ENCODE measurements around the gene FGD5.

The FGD5 gene, protein sequence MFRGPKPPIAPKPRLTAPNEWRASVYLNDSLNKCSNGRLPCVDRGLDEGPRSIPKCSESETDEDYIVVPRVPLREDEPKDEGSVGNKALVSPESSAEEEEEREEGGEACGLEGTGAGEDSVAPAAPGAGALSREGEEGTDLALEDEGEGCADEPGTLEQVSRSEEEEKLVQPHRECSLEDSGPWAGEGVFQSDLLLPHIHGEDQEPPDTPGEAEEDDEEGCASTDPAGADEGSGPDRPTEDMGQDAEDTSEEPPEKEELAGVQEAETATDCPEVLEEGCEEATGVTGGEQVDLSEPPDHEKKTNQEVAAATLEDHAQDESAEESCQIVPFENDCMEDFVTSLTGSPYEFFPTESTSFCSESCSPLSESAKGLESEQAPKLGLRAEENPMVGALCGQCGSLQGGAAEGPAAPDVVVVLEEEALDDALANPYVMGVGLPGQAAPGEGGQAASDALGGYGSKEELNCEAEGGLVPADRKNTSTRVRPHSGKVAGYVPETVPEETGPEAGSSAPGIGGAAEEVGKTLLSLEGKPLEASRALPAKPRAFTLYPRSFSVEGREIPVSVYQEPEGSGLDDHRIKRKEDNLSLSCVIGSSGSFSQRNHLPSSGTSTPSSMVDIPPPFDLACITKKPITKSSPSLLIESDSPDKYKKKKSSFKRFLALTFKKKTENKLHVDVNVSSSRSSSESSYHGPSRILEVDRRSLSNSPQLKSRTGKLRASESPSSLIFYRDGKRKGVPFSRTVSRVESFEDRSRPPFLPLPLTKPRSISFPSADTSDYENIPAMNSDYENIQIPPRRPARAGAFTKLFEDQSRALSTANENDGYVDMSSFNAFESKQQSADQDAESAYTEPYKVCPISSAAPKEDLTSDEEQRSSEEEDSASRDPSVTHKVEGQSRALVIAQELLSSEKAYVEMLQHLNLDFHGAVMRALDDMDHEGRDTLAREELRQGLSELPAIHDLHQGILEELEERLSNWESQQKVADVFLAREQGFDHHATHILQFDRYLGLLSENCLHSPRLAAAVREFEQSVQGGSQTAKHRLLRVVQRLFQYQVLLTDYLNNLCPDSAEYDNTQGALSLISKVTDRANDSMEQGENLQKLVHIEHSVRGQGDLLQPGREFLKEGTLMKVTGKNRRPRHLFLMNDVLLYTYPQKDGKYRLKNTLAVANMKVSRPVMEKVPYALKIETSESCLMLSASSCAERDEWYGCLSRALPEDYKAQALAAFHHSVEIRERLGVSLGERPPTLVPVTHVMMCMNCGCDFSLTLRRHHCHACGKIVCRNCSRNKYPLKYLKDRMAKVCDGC (N-terminal part only)

GRCh38 chr3:14818804-14819500 is at the start of gene FGD5:
TSS of gene FGD5 (plus strand) at chr3:14818962. CDS start at chr3:14819072, 110 bp downstream.
- DNase-seq (ENCODE audit: low spot score) = no peak

GRCh38 chr3:14769544-14770325 is 49.0 kb upstream of the FGD5 start:
- DNase-seq (ENCODE audit: low spot score) = no peak

DNA sequence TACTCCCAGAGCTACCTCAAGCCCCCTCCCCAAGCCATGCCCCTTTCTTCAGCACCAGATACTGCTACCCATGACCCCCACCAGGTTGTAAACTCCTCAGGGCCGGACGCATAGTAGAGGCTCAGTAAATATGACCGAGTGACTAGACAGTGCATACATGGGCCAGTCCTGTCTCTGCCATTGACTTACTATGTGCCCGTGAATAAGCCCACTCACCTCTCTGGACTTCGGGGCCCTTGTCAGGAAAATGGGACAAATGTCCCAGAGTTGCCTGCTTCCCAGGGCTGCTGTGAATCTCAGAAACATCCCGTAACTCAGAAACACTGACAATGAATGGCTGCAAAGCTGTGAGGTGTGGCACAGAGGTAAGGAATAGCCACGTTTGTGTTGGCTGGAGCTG is 48.2 kb upstream of the FGD5 start:
- no peak for DNase-seq (ENCODE audit: low spot score)

GRCh38 chr3:14771593-14772497 is 46.9 kb upstream of the FGD5 start:
- DNase-seq (ENCODE audit: low spot score) = no peak

DNA sequence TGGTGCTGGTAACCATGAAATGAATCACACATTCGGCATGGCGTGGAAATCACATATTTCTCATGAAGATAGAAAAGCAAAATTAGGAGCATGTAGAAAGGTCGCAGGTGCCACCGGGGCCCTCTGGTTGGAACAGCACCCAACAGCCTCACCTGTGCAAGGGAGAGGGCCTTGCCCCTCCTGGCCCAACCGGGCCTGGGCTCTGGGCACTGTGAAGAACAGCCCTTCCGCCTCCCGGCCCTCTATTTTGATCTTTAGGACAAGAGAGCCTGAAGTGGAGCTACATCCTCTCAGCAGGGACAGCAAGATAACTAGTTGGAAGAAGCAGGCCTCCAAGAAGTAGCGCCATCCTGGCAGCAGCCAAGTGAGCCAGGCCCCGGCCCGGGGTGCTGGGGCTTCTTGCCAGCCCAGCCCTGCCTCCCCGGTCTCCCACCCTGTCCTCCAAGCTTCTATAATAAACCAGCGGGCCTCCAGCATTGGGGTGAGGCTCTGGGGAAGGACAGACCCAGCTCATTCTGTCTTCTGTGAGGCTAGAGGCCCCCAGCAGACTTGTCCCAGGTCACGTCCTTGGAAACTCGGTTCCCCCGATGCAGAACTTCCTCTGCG is 46.1 kb upstream of the FGD5 start:
- DNase-seq (ENCODE audit: low spot score) = no peak

DNA sequence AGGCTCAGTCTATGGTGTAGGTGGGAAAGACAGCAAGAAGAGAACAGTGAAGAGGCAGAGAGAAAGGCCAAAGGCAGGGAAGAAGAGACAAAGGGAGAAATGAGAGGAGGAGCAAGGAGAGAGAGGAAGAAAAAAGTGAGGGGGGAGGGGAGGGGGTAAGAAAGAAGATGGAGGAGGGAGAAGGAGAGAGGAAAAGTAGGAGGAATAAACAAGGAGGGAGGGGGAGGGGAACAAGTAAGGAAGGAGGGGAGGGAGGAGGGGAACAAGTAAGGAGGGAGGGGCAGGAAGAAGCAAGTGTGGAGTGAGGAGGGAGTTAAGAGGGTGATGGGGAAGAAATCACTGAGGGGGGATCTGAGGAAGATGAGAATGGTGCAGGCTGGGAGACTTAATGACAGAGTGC is 45.5 kb upstream of the FGD5 start:
- DNase-seq (ENCODE audit: low spot score) = no peak

GRCh38 chr3:14773691-14774128 is 45.1 kb upstream of the FGD5 start:
- no peak for DNase-seq (ENCODE audit: low spot score)

- no peak for DNase-seq (ENCODE audit: low spot score)
These were observed 44.3 kb upstream of the FGD5 start for GRCh38 chr3:14774431-14774830.

GRCh38 chr3:14775011-14775410 is 43.8 kb upstream of the FGD5 start:
- DNase-seq (ENCODE audit: low spot score) = no peak

GRCh38 chr3:14775563-14775962 is 43.2 kb upstream of the FGD5 start:
- no peak for DNase-seq (ENCODE audit: low spot score)

- no peak for DNase-seq (ENCODE audit: low spot score)
These were observed 39.6 kb upstream of the FGD5 start for GRCh38 chr3:14779069-14779685.

- no peak for DNase-seq (ENCODE audit: low spot score)
These were observed 37.7 kb upstream of the FGD5 start for GRCh38 chr3:14780927-14781507.

- no peak for DNase-seq (ENCODE audit: low spot score)
These were observed 35.2 kb upstream of the FGD5 start for GRCh38 chr3:14783480-14784086.

- DNase-seq (ENCODE audit: low spot score) = no peak
These were observed 34.6 kb upstream of the FGD5 start for GRCh38 chr3:14784087-14784681.

DNA sequence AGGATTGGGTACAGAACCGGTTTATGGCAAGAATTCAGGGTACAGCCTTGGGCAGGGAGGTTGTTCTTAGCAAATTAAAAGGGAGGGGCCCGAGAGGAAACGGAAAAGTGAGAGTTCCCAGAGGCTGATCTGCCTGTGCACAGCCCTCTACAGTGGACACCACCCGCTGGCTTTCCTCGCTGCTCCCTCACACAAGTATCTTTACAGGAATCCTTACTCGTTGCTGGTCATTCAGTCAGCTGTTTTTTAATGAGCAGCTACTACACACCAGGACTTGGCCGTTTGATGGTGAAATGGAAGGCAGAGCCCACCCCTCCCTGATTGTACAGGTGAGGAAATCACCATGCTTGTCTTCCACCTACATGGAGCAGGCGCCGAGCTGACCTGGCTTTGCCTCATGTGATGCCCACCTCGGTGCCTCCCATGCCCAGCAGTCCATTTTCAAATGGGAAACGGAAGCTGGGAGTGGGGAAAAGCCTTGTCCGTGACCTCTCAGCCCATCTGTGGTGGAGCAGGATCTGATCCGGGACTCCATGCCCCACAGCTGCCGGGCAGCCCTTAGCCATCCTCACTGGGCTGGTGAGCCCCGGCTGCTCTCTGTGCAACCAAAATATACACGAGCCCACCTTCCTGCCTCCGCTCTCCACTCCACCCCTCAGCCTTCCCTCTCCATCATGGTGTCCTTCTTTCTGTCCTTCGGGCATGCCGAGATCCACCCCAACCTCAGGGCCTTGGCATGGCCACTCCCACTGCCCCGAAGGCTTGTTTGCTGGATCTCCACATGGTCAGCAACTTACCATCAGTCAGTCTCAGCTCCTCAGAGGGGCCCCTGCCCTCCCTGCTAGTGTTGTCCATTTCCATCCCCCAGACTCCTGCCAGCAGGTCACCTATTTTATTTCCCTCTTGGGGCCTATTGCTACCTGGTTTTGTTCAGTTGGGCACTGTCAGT is 33.3 kb upstream of the FGD5 start:
- DNase-seq (ENCODE audit: low spot score) = no peak

DNA sequence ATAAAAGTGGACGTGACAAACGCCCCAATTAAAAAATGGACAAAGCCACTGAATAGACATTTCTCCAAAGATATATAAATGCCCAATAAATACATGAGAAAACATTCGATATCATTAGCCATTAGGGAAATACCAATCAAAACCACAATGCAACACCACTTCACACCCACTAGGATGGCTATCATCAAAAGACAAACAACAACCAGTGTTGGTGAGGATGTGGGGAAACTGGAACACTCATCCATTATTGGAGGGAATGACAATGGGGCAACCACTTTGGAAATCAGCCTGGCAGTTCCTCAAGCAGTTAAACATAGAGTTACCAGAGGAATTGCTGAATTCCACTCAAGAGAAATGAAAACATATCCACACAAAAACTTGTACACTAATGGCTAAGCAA is 32.4 kb upstream of the FGD5 start:
- no peak for DNase-seq (ENCODE audit: low spot score)
